H7 (cell line): Measurements from ENCODE around the gene CD38. TPM values are rescaled to one million over a fixed set of nuclear protein-coding genes. Genes with fewer than 3 reads are reported as not detected.
A peak's percentile ranks its signal among the peaks of the same experiment; 100 is the strongest.
"Not testable (repeated sequence)": the region's sequence is repeated elsewhere in the genome, so short reads cannot be mapped to it uniquely, and the experiment has no call there.

ENCODE experiments used
- DNase-seq: peaks from one replicate; pipeline ENCODE4 v3.0.0; 2012
- H3K27me3 ChIP-seq: 2 replicates; pipeline ENCODE4 v1.6.0; 2011; ENCODE audit warnings: mild to moderate bottlenecking, low read length; ENCODE audit not compliant: control insufficient read depth, insufficient read depth
- H3K36me3 ChIP-seq: replicated peaks from 2 replicates; pipeline ENCODE4 v1.5.1; 2011; ENCODE audit warnings: low read length; ENCODE audit not compliant: control insufficient read depth, insufficient read depth
- H3K4me3 ChIP-seq: 2 replicates; pipeline ENCODE4 v1.5.1; 2011; ENCODE audit warnings: low read depth, mild to moderate bottlenecking, control low read depth, low read length, moderate library complexity; ENCODE audit not compliant: insufficient read depth
- total RNA-seq: library from RNA; depleted of rRNA; stranded (reverse); fragments of >200 nt; shearing (Covaris generic); gene quantifications from 2 replicates; pipeline ENCODE4 v1.2.3, GENCODE V29; 2014

The CD38 gene
- total RNA-seq, 1 experiment from 2014 or later = 1.1 TPM

- no peak overlapping the region for H3K4me3 ChIP-seq
- no peaks in the 10 kb centered on the region for H3K36me3 ChIP-seq
- H3K27me3 ChIP-seq = no peaks in the 10 kb centered on the region
- DNase-seq = no peak
Observed at GRCh38 chr4:15799701-15800100, 21.6 kb downstream of the CD38 start.

- not testable (repeated sequence) for H3K36me3 ChIP-seq, H3K4me3 ChIP-seq, DNase-seq, H3K27me3 ChIP-seq
Observed at GRCh38 chr4:15802497-15802896, 24.4 kb downstream of the CD38 start.

- Histone ChIP-seq H3K27me3 (no peaks in the 10 kb centered on the region), H3K4me3 (no peak overlapping the region), H3K36me3 (no peaks in the 10 kb centered on the region)
- DNase-seq = peak; percentile 49
Observed at GRCh38 chr4:15805583-15806517, 27.7 kb downstream of the CD38 start.

- Histone ChIP-seq H3K36me3 (no peaks in the 10 kb centered on the region), H3K4me3 (no peak overlapping the region), H3K27me3 (no peaks in the 10 kb centered on the region)
- DNase-seq = no peak
Observed at GRCh38 chr4:15809058-15809457, 30.9 kb downstream of the CD38 start.

- Histone ChIP-seq H3K36me3 (no peaks in the 10 kb centered on the region), H3K27me3 (no peaks in the 10 kb centered on the region), H3K4me3 (no peak overlapping the region)
- DNase-seq = no peak
Observed at GRCh38 chr4:15809466-15809865, 31.3 kb downstream of the CD38 start.

- Histone ChIP-seq H3K27me3 (no peaks in the 10 kb centered on the region), H3K4me3 (no peak overlapping the region), H3K36me3 (no peaks in the 10 kb centered on the region)
- no peak for DNase-seq
Observed at GRCh38 chr4:15811703-15812337, 33.7 kb downstream of the CD38 start.

GRCh38 chr4:15832523-15833451, 54.7 kb downstream of the CD38 start:
- no peaks in the 10 kb centered on the region for H3K27me3 ChIP-seq
- no peak overlapping the region for H3K4me3 ChIP-seq
- H3K36me3 ChIP-seq = no peaks in the 10 kb centered on the region
- no peak for DNase-seq

- no peaks in the 10 kb centered on the region for H3K36me3 ChIP-seq
- no peak for DNase-seq
- no peak overlapping the region for H3K4me3 ChIP-seq
- H3K27me3 ChIP-seq = no peaks in the 10 kb centered on the region
Observed at GRCh38 chr4:15833801-15834200, 55.7 kb downstream of the CD38 start.

GRCh38 chr4:15836362-15836761, 58.2 kb downstream of the CD38 start:
- no peaks in the 10 kb centered on the region for H3K36me3 ChIP-seq
- DNase-seq = no peak

GRCh38 chr4:15837591-15837990, 59.5 kb downstream of the CD38 start:
- no peaks in the 10 kb centered on the region for H3K27me3 ChIP-seq
- H3K4me3 ChIP-seq = no peak overlapping the region
- DNase-seq = no peak
- no peaks in the 10 kb centered on the region for H3K36me3 ChIP-seq

More at GRCh38 chr4:15836362-15836761, 58.2 kb downstream of the CD38 start:
- no peak overlapping the region for H3K4me3 ChIP-seq
- H3K27me3 ChIP-seq = no peaks in the 10 kb centered on the region

GRCh38 chr4:15841194-15841730, 63.1 kb downstream of the CD38 start:
- not testable (repeated sequence) for H3K4me3 ChIP-seq, H3K27me3 ChIP-seq, H3K36me3 ChIP-seq, DNase-seq

- DNase-seq = no peak
Observed at GRCh38 chr4:15847746-15848145, 69.6 kb downstream of the CD38 start.

GRCh38 chr4:15848191-15848842, 70.2 kb downstream of the CD38 start:
- no peaks in the 10 kb centered on the region for H3K27me3 ChIP-seq
- no peak overlapping the region for H3K4me3 ChIP-seq
- no peak for DNase-seq

More at GRCh38 chr4:15847746-15848145, 69.6 kb downstream of the CD38 start:
- Histone ChIP-seq H3K36me3 (no peaks in the 10 kb centered on the region), H3K4me3 (no peak overlapping the region), H3K27me3 (no peaks in the 10 kb centered on the region)

GRCh38 chr4:15851969-15852368, 73.8 kb downstream of the CD38 start:
- H3K4me3 ChIP-seq = no peak overlapping the region
- no peaks in the 10 kb centered on the region for H3K27me3 ChIP-seq
- H3K36me3 ChIP-seq = no peaks in the 10 kb centered on the region
- DNase-seq = no peak

More at GRCh38 chr4:15848191-15848842, 70.2 kb downstream of the CD38 start:
- no peaks in the 10 kb centered on the region for H3K36me3 ChIP-seq
